ENCODE measurements around the gene ADAM22.

DNA sequence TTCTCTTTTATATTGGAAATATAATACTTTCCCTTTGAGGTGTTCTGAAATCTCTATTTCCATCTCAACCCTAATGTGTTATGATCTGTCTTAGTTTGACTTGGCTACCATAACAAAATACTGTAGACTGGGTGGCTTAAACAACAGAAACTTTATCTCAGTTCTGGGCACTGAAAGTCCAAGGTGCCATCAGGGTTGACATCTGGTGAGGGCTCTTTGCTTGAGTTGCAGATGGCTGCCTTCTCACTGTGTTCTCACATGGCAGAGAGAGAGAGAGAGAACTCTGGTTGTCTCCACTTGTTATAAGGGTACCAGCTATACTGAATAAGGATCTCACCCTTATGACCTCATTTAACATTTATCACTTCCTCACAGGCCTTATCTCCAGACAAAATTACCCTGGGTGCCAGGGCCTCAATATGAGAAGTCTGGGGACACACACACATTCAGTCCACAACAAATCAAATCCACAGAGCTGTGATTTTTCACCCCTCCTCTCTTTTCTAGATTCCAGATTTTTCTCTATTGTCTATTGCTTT lies 181.3 kb downstream of the ADAM22 start:
- TF ChIP-seq, protein P1, sequence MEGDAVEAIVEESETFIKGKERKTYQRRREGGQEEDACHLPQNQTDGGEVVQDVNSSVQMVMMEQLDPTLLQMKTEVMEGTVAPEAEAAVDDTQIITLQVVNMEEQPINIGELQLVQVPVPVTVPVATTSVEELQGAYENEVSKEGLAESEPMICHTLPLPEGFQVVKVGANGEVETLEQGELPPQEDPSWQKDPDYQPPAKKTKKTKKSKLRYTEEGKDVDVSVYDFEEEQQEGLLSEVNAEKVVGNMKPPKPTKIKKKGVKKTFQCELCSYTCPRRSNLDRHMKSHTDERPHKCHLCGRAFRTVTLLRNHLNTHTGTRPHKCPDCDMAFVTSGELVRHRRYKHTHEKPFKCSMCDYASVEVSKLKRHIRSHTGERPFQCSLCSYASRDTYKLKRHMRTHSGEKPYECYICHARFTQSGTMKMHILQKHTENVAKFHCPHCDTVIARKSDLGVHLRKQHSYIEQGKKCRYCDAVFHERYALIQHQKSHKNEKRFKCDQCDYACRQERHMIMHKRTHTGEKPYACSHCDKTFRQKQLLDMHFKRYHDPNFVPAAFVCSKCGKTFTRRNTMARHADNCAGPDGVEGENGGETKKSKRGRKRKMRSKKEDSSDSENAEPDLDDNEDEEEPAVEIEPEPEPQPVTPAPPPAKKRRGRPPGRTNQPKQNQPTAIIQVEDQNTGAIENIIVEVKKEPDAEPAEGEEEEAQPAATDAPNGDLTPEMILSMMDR (IDR thresholded peaks at IDR 0.05) = no peak
- TF ChIP-seq EZH2 (IDR thresholded peaks at IDR 0.05; ENCODE audit: borderline replicate concordance, insufficient read depth, low read depth, low read length, poor library complexity, severe bottlenecking) = no peak
